ENCODE data around the gene GATA5. TPM values are rescaled to one million over a fixed set of nuclear protein-coding genes. Genes with fewer than 3 reads are reported as not detected.

Gene GATA5, protein sequence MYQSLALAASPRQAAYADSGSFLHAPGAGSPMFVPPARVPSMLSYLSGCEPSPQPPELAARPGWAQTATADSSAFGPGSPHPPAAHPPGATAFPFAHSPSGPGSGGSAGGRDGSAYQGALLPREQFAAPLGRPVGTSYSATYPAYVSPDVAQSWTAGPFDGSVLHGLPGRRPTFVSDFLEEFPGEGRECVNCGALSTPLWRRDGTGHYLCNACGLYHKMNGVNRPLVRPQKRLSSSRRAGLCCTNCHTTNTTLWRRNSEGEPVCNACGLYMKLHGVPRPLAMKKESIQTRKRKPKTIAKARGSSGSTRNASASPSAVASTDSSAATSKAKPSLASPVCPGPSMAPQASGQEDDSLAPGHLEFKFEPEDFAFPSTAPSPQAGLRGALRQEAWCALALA
- total RNA-seq: under 1 TPM in 2 of 7 donors, not detected in 5; 0.13 to 0.19 TPM
- polyA plus RNA-seq: under 1 TPM in 1 of 3 donors, not detected in 2; 0.02 TPM
- long read RNA-seq, donor 1: 0 reads
- long read RNA-seq, donor 2: 0 reads

DNA sequence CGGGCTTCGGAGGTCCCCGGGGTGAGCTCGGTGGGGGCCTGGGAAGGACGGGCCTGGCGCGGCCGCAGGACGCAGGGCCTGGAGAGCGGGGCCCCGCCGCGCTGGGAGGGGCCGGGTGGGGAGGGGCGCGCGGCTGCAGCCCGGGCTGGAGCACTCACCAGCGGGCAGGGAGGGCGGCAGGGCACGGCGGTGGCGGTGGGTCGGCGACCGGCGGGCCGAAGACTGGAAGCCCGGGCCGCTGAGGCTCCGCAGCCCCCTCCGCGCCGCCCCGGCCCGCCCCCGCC is at the start of gene GATA5:
Gene GATA5 (minus strand): TSS at position 224 of the 284 bp plus-strand sequence. CDS start 474 bp downstream, outside the sequence.
- WGBS, 5 donors: 0 to 3% (median 2%) methylated on average over 4 to 37 of the region's 37 CpGs; no CpG with 5 or more reads in 1 of the 5 donors
- H3K27ac ChIP-seq: no peak within 1 kb of the TSS
- DNase-seq: no peak
- H3K4me1 ChIP-seq: peaks cover 10 to 39% (median 27%) of the 10 kb centered on the region in 6 donors
- intact Hi-C loops (cut with DNase I; ENCODE audit: low total_unique reads): no loop called here
- peak within 1 kb of the TSS in 7 of 8 donors; percentile 8 to 61 (median 23) for H3K4me3 ChIP-seq
- peaks cover 3 to 100% (median 81%) of the 10 kb centered on the region in 7 donors for H3K27me3 ChIP-seq (replicated peaks in 1 of 7)
- no peaks in the 10 kb centered on the region for H3K9me3 ChIP-seq
- H3K36me3 ChIP-seq: no peaks in the 10 kb centered on the region
- no peak for TF ChIP-seq POLR2AphosphoS5 (IDR thresholded peaks at IDR 0.05)
- no peak for TF ChIP-seq CTCF (IDR thresholded peaks at IDR 0.05 in 8 of 11, conservative IDR thresholded peaks at IDR 0.05 in 3 of 11)
- no peak for TF ChIP-seq POLR2A (IDR thresholded peaks at IDR 0.05)

- no peaks in the 10 kb centered on the region for H3K9me3 ChIP-seq
- no peak overlapping the region for H3K27ac ChIP-seq
- intact Hi-C loops (cut with DNase I; ENCODE audit: low total_unique reads): no loop called here
- peaks cover 0 to 65% (median 28%) of the 10 kb centered on the region in 7 donors for H3K27me3 ChIP-seq (replicated peaks in 1 of 7)
- H3K4me3 ChIP-seq: no peak overlapping the region
- no peak for TF ChIP-seq CTCF (IDR thresholded peaks at IDR 0.05 in 8 of 11, conservative IDR thresholded peaks at IDR 0.05 in 3 of 11)
- no peak for TF ChIP-seq POLR2A (IDR thresholded peaks at IDR 0.05)
- no peak for TF ChIP-seq POLR2AphosphoS5 (IDR thresholded peaks at IDR 0.05)
- H3K4me1 ChIP-seq: peaks cover 0 to 4% (median 0%) of the 10 kb centered on the region in 6 donors
- 50 to 71% (median 64%) methylated on average over 8 to 15 of the region's 15 CpGs for WGBS, 5 donors
- H3K36me3 ChIP-seq: no peaks in the 10 kb centered on the region
- no peak for DNase-seq
Measured at GRCh38 chr20:62525014-62525413, 49.2 kb upstream of the GATA5 start.

DNA sequence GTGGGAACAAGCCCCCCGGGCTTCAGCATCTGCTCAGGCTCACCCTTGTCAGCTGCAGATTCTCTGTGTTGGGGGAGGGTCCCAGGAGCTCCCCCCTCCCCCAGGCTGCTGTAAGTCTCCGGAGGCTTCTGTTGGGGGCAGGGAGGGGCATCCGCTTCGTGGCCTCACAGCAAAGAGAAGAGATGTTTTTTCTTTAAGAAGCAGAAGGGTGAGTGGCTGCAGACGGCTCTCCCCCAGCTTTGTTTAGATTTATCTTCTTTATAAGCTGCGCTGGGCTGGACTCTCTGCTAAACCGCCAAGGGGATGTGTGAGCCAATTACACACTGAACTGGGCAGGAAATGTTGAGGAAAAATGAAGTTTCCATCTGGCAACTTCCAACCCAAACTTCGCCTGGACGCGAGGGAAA is 48.7 kb upstream of the GATA5 start:
- DNase-seq: no peak
- Histone ChIP-seq H3K27ac (no peak overlapping the region), H3K27me3 (replicated peaks in 1 of 7) (peaks cover 0 to 69% (median 29%) of the 10 kb centered on the region in 7 donors), H3K4me3 (no peak overlapping the region), H3K4me1 (peaks cover 0 to 4% (median 0%) of the 10 kb centered on the region in 6 donors), H3K9me3 (no peaks in the 10 kb centered on the region), H3K36me3 (no peaks in the 10 kb centered on the region)
- no peak for TF ChIP-seq POLR2A (IDR thresholded peaks at IDR 0.05)
- TF ChIP-seq POLR2AphosphoS5 (IDR thresholded peaks at IDR 0.05): no peak
- TF ChIP-seq CTCF (IDR thresholded peaks at IDR 0.05 in 8 of 11, conservative IDR thresholded peaks at IDR 0.05 in 3 of 11): no peak
- 20 to 43% (median 26%) methylated on average over 10 of the region's 10 CpGs for WGBS, 5 donors
- intact Hi-C loops (cut with DNase I; ENCODE audit: low total_unique reads): no loop called here

DNA sequence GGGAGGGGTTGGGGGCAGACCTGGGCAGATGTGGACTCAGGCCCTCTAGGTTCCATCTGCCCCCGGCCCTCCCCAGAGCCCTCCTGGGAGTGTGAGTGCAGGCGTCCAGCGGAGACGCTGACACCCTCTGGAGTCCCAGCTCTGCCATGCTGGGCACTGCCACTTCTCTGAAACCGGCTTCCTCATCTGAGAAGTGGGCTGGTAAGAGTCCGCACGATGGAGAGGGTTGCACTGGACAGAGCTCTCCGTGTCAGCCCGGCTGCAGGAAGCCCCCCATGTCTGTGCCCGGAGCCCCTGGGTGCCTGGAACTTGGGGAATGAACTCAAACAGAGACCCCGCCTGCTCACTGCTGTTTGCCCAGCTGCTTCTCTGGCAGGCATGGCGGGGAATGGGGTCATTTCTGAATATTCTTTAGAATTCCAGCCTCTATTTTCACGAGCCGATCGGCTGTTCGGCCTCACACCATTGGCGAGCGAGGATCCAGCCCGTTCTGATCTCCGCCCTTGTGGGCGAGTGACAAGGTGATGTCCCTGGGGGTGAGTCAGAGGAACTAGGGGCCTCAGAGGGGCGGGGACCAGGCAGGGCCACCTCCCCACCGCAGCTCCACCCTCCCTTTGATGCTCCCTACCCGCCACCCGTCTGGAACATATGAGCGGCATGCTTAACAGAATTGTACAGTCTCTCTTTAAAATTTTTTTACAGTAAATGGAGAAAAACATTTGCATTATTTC is 47.8 kb upstream of the GATA5 start:
- WGBS, 5 donors: 63 to 72% (median 66%) methylated on average over 25 to 26 of the region's 26 CpGs
- no peaks in the 10 kb centered on the region for H3K36me3 ChIP-seq
- H3K9me3 ChIP-seq: no peaks in the 10 kb centered on the region
- peaks cover 0 to 4% (median 0%) of the 10 kb centered on the region in 6 donors for H3K4me1 ChIP-seq
- TF ChIP-seq POLR2AphosphoS5 (IDR thresholded peaks at IDR 0.05) (no peak), CTCF (IDR thresholded peaks at IDR 0.05 in 8 of 11, conservative IDR thresholded peaks at IDR 0.05 in 3 of 11) (no peak), POLR2A (IDR thresholded peaks at IDR 0.05) (no peak)
- H3K27ac ChIP-seq: no peak overlapping the region
- H3K27me3 ChIP-seq (replicated peaks in 1 of 7): peaks cover 0 to 77% (median 37%) of the 10 kb centered on the region in 7 donors
- intact Hi-C loops (cut with DNase I; ENCODE audit: low total_unique reads): no loop called here
- no peak overlapping the region for H3K4me3 ChIP-seq
- no peak for DNase-seq

Data from spleen (tissue), 13 donors.